PC-9 (cell line): ENCODE data around the gene ZNFX1.
"Not testable (repeated sequence)": the region's sequence is repeated elsewhere in the genome, so short reads cannot be mapped to it uniquely, and the experiment has no call there.

Experiments
- CTCF ChIP-seq: fragments of 200-600 bp; sonication (generic); conservative IDR thresholded peaks from 2 replicates; pipeline ENCODE4 v1.6.1; 2017; ENCODE audit warnings: mixed run types, antibody characterized with exemption, mild to moderate bottlenecking, moderate library complexity
- EZH2 ChIP-seq: fragments of 200-600 bp; sonication (generic); IDR thresholded peaks from 2 replicates; pipeline ENCODE4 v1.8.0; 2017; ENCODE audit warnings: antibody characterized with exemption, low read depth

GRCh38 chr20:49314052-49314451 is 36.2 kb upstream of the ZNFX1 start:
- TF ChIP-seq CTCF, EZH2: not testable (repeated sequence)
